ENCODE results near the gene C2CD4C.

- no peak for TF ChIP-seq EZH2phosphoT487 (IDR thresholded peaks at IDR 0.05; ENCODE audit: borderline replicate concordance, low read length)
- TF ChIP-seq CTCF (IDR thresholded peaks at IDR 0.05; ENCODE audit: low read depth, low read length, poor library complexity, severe bottlenecking): no peak
These were observed 36.5 kb downstream of the C2CD4C start for GRCh38 chr19:372306-372890.
